Kidney (tissue), 14 donors: ENCODE measurements around the gene GALNT4. TPM values are rescaled to one million over a fixed set of nuclear protein-coding genes. Genes with fewer than 3 reads are reported as not detected.

Experiments
- DNase-seq, 5 donors: peaks; one replicate each; pipeline ENCODE4 v3.0.0-alpha.2; 2013 to 2020
- FAIRE-seq: peaks from 2 replicates; lab custom pipeline; 2012; peaks lifted over from hg19 to GRCh38; lab: Jason Lieb, UNC
- H3K27ac ChIP-seq, 2 donors: one replicate each; pipeline ENCODE4 v1.7.0; 2013; ENCODE audit warnings: low read depth in 2 of 2, low read length in 2 of 2, inconsistent platforms in 1 of 2
- H3K27me3 ChIP-seq: one replicate; pipeline ENCODE4 v1.7.1; 2013; ENCODE audit warnings: low read length, inconsistent platforms; ENCODE audit not compliant: control insufficient read depth, insufficient read depth
- H3K36me3 ChIP-seq, 3 donors: one replicate each; pipeline versions ENCODE4 v1.7.0 to v1.7.1; 2013; ENCODE audit warnings: low read length in 3 of 3, control low read depth in 1 of 3, inconsistent platforms in 1 of 3; ENCODE audit not compliant: insufficient read depth in 3 of 3, control insufficient read depth in 2 of 3
- H3K4me1 ChIP-seq, 3 donors: one replicate each; pipeline versions ENCODE4 v1.7.0 to v1.7.1; 2013; ENCODE audit warnings: low read length in 3 of 3, inconsistent platforms in 1 of 3, low read depth in 1 of 3; ENCODE audit not compliant: control insufficient read depth in 2 of 3, insufficient read depth in 2 of 3
- H3K4me3 ChIP-seq, 3 donors: one replicate each; pipeline versions ENCODE4 v1.7.0 to v1.8.1; 2013; ENCODE audit warnings: low read length in 3 of 3, control low read depth in 1 of 3, inconsistent platforms in 1 of 3
- H3K9ac ChIP-seq, 3 donors: one replicate each; pipeline versions ENCODE4 v1.7.0 to v1.7.1; 2013; ENCODE audit warnings: low read length in 3 of 3, control low read depth in 1 of 3, inconsistent platforms in 1 of 3
- H3K9me3 ChIP-seq, 3 donors: one replicate each; pipeline versions ENCODE4 v1.7.0 to v1.7.1; 2013; ENCODE audit warnings: low read length in 3 of 3, control low read depth in 1 of 3, inconsistent platforms in 1 of 3; ENCODE audit not compliant: control insufficient read depth in 2 of 3, insufficient read depth in 1 of 3
- CTCF ChIP-seq: IDR thresholded peaks from 3 replicates; pipeline ENCODE4 v1.5.1; 2012; ENCODE audit warnings: mild to moderate bottlenecking, moderate library complexity, borderline replicate concordance; ENCODE audit not compliant: insufficient read depth; ENCODE audit errors: extremely low read depth
- intact Hi-C: fragments of 100-400 bp; cut with DNase I; formaldehyde crosslinking; loops from one replicate; pipeline ENCODE4 v1.11.1; 2022
- polyA plus RNA-seq: library from polyadenylated mRNA; stranded (reverse); fragments of 350-450 nt; fragmentation: Illumina TruSeq; extraction: RNeasy Lipid Tissue Mini Kit (QIAGEN cat#74804); gene quantifications from one replicate; pipeline ENCODE4 v1.2.3, GENCODE V29; 2014; ENCODE audit warnings: low read depth, low replicate concordance; ENCODE audit not compliant: insufficient read depth
- total RNA-seq: library from RNA; stranded (reverse); fragmentation: NEBNext Ultra II Directional; extraction: Animal tissue kit (Norgen Biotek cat#: 25700); gene quantifications from one replicate; pipeline ENCODE4 v1.2.1, GENCODE V29; 2021
- donor health status: control.
- donor health status: control.
- donor health status: control.
- donor health status: control.
- donor health status: control.
- donor health status: DM: yes; HTN: yes; CAD: no.
- donor health status: Normal renal cell carcinoma (clear cell type).

The GALNT4 gene
- total and polyA plus RNA-seq, 2 donors from 2014 or later = 2.6 to 14.4 TPM

GRCh38 chr12:89474615-89475014, 50.0 kb downstream of the GALNT4 start:
- Histone ChIP-seq H3K36me3 (no peaks in the 10 kb centered on the region), H3K9me3 (no peaks in the 10 kb centered on the region), H3K4me3 (no peak overlapping the region), H3K27me3 (no peaks in the 10 kb centered on the region), H3K27ac (no peak overlapping the region), H3K9ac (no peak overlapping the region), H3K4me1 (peaks cover 0 to 2% (median 0%) of the 10 kb centered on the region in 3 donors)
- DNase-seq (no peak), FAIRE-seq (no peak)
- intact Hi-C loops = loop anchor here (10.0 kb wide), 1 partner anchor 60 kb away; no protein-coding TSS in a partner anchor
- no peak for TF ChIP-seq CTCF

Other genes with a start within 250 kb of the GALNT4 start
- gene DUSP6, start 172.3 kb downstream of the GALNT4 start, total RNA-seq = 91.8 TPM
- gene DUSP6, start 172.3 kb downstream of the GALNT4 start, polyA plus RNA-seq = 35.3 TPM
- gene POC1B, start 1.3 kb upstream of the GALNT4 start, total RNA-seq = 16.7 TPM
- gene POC1B, start 1.3 kb upstream of the GALNT4 start, polyA plus RNA-seq = 11.7 TPM
- 53.4 TPM for gene ATP2B1, start 184.0 kb upstream of the GALNT4 start, total RNA-seq
- 6.3 TPM for gene ATP2B1, start 184.0 kb upstream of the GALNT4 start, polyA plus RNA-seq